ENCODE data around the gene SEC11A. TPM values are rescaled to one million over a fixed set of nuclear protein-coding genes. Genes with fewer than 3 reads are reported as not detected.
"Not testable (repeated sequence)": the region's sequence is repeated elsewhere in the genome, so short reads cannot be mapped to it uniquely, and the experiment has no call there.

SEC11A gene
- total RNA-seq, 1 donor from 2014 or later = 185 TPM

- Mint-ChIP-seq H3K27ac (no peak overlapping the region), H3K4me1 (ENCODE audit: unreplicated experiment) (no peaks in the 10 kb centered on the region), H3K27me3 (no peaks in the 10 kb centered on the region), H3K4me3 (no peak overlapping the region), H3K36me3 (peaks cover 32% of the 10 kb centered on the region), H3K9me3 (no peaks in the 10 kb centered on the region)
- DNase-seq (ENCODE audit: extremely low spot score, unreplicated experiment) = no peak
- TF ChIP-seq CTCF (conservative IDR thresholded peaks at IDR 0.05) = no peak
Measured at GRCh38 chr15:84645997-84646396, 69.9 kb downstream of the SEC11A start.

GRCh38 chr15:84645496-84645895 is 70.4 kb downstream of the SEC11A start:
- DNase-seq (ENCODE audit: extremely low spot score, unreplicated experiment) = no peak
- TF ChIP-seq CTCF (conservative IDR thresholded peaks at IDR 0.05) = no peak
- Mint-ChIP-seq H3K36me3 (peaks cover 35% of the 10 kb centered on the region), H3K4me1 (ENCODE audit: unreplicated experiment) (no peaks in the 10 kb centered on the region), H3K27me3 (no peaks in the 10 kb centered on the region), H3K9me3 (no peaks in the 10 kb centered on the region), H3K4me3 (no peak overlapping the region), H3K27ac (no peak overlapping the region)

- Mint-ChIP-seq H3K27ac (no peak overlapping the region), H3K4me3 (no peak overlapping the region), H3K36me3 (peaks cover 39% of the 10 kb centered on the region)
Measured at GRCh38 chr15:84643838-84644237, 72.1 kb downstream of the SEC11A start.

GRCh38 chr15:84642640-84643039 is 73.3 kb downstream of the SEC11A start:
- H3K9me3 Mint-ChIP-seq; H3K4me3 Mint-ChIP-seq; DNase-seq (ENCODE audit: extremely low spot score, unreplicated experiment); H3K27me3 Mint-ChIP-seq; H3K27ac Mint-ChIP-seq; H3K4me1 Mint-ChIP-seq (ENCODE audit: unreplicated experiment): not testable (repeated sequence)
- H3K36me3 Mint-ChIP-seq = peaks cover 36% of the 10 kb centered on the region

More at GRCh38 chr15:84643838-84644237, 72.1 kb downstream of the SEC11A start:
- Mint-ChIP-seq H3K4me1 (ENCODE audit: unreplicated experiment) (no peaks in the 10 kb centered on the region), H3K9me3 (no peaks in the 10 kb centered on the region), H3K27me3 (no peaks in the 10 kb centered on the region)
- no peak for TF ChIP-seq CTCF (conservative IDR thresholded peaks at IDR 0.05)
- no peak for DNase-seq (ENCODE audit: extremely low spot score, unreplicated experiment)

GRCh38 chr15:84641871-84642270 is 74.1 kb downstream of the SEC11A start:
- not testable (repeated sequence) for H3K4me3 Mint-ChIP-seq; H3K27ac Mint-ChIP-seq; DNase-seq (ENCODE audit: extremely low spot score, unreplicated experiment); H3K4me1 Mint-ChIP-seq (ENCODE audit: unreplicated experiment); H3K27me3 Mint-ChIP-seq; H3K9me3 Mint-ChIP-seq
- H3K36me3 Mint-ChIP-seq = peaks cover 35% of the 10 kb centered on the region

- no peaks in the 10 kb centered on the region for H3K9me3 Mint-ChIP-seq
- H3K36me3 Mint-ChIP-seq = peaks cover 26% of the 10 kb centered on the region
- peak overlapping the region; percentile 21 for H3K4me3 Mint-ChIP-seq
- peaks cover 9% of the 10 kb centered on the region for H3K4me1 Mint-ChIP-seq (ENCODE audit: unreplicated experiment)
- peak overlapping the region; percentile 8 for H3K27ac Mint-ChIP-seq
- H3K27me3 Mint-ChIP-seq = peaks cover 8% of the 10 kb centered on the region
- TF ChIP-seq CTCF (conservative IDR thresholded peaks at IDR 0.05) = no peak
- DNase-seq (ENCODE audit: extremely low spot score, unreplicated experiment) = no peak
Measured at GRCh38 chr15:84638103-84638502, 77.8 kb downstream of the SEC11A start.

GRCh38 chr15:84634228-84634837 is 81.6 kb downstream of the SEC11A start:
- no peak for TF ChIP-seq CTCF (conservative IDR thresholded peaks at IDR 0.05)
- no peak for DNase-seq (ENCODE audit: extremely low spot score, unreplicated experiment)
- H3K4me1 Mint-ChIP-seq (ENCODE audit: unreplicated experiment) = peaks cover 21% of the 10 kb centered on the region
- H3K36me3 Mint-ChIP-seq = peaks cover 17% of the 10 kb centered on the region
- H3K4me3 Mint-ChIP-seq = peak overlapping the region; percentile 80
- H3K9me3 Mint-ChIP-seq = peaks cover 4% of the 10 kb centered on the region
- H3K27ac Mint-ChIP-seq = no peak overlapping the region
- H3K27me3 Mint-ChIP-seq = peaks cover 11% of the 10 kb centered on the region

Measured in type B pancreatic cell (in vitro differentiated cells).